Measurements from ENCODE around the gene HSP90AA1. TPM values are rescaled to one million over a fixed set of nuclear protein-coding genes. Genes with fewer than 3 reads are reported as not detected.

Gene HSP90AA1
- total RNA-seq, 2 donors from 2014 or later, result 423 to 540 TPM

- TF ChIP-seq POLR2AphosphoS5 (IDR thresholded peaks at IDR 0.05) (no peak), POLR2A (IDR thresholded peaks at IDR 0.05) (no peak)
- TF ChIP-seq, protein P1, sequence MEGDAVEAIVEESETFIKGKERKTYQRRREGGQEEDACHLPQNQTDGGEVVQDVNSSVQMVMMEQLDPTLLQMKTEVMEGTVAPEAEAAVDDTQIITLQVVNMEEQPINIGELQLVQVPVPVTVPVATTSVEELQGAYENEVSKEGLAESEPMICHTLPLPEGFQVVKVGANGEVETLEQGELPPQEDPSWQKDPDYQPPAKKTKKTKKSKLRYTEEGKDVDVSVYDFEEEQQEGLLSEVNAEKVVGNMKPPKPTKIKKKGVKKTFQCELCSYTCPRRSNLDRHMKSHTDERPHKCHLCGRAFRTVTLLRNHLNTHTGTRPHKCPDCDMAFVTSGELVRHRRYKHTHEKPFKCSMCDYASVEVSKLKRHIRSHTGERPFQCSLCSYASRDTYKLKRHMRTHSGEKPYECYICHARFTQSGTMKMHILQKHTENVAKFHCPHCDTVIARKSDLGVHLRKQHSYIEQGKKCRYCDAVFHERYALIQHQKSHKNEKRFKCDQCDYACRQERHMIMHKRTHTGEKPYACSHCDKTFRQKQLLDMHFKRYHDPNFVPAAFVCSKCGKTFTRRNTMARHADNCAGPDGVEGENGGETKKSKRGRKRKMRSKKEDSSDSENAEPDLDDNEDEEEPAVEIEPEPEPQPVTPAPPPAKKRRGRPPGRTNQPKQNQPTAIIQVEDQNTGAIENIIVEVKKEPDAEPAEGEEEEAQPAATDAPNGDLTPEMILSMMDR (IDR thresholded peaks at IDR 0.05), result no peak
- Histone ChIP-seq H3K9me3 (no peaks in the 10 kb centered on the region), H3K4me1 (replicated peaks) (peaks cover 5% of the 10 kb centered on the region), H3K27me3 (replicated peaks; ENCODE audit: insufficient read depth) (no peaks in the 10 kb centered on the region), H3K4me3 (no peak overlapping the region), H3K27ac (no peak overlapping the region), H3K36me3 (no peaks in the 10 kb centered on the region)
- intact Hi-C loops (cut with DNase I), result loop anchor here (10.0 kb wide), 1 partner anchor 389 kb away; no protein-coding TSS in a partner anchor
- 22% methylated on average over 7 of the region's 7 CpGs for WGBS
- peak; percentile 13 for DNase-seq (ENCODE audit: low spot score)
Measured at GRCh38 chr14:102094101-102094500, 7.3 kb upstream of the HSP90AA1 start.

GRCh38 chr14:102092806-102093205 lies 6.0 kb upstream of the HSP90AA1 start:
- 91% methylated on average over 10 of the region's 10 CpGs for WGBS
- H3K27me3 ChIP-seq (replicated peaks; ENCODE audit: insufficient read depth), result no peaks in the 10 kb centered on the region
- H3K9me3 ChIP-seq, result no peaks in the 10 kb centered on the region
- TF ChIP-seq, protein P1 (IDR thresholded peaks at IDR 0.05), result no peak
- TF ChIP-seq POLR2AphosphoS5 (IDR thresholded peaks at IDR 0.05), result no peak
- no peak for TF ChIP-seq POLR2A (IDR thresholded peaks at IDR 0.05)
- no peak overlapping the region for H3K27ac ChIP-seq
- no peak for DNase-seq (ENCODE audit: low spot score)
- H3K36me3 ChIP-seq, result no peaks in the 10 kb centered on the region
- peaks cover 5% of the 10 kb centered on the region for H3K4me1 ChIP-seq (replicated peaks)
- intact Hi-C loops (cut with DNase I), result loop anchor here (10.0 kb wide), 1 partner anchor 388 kb away; no protein-coding TSS in a partner anchor
- H3K4me3 ChIP-seq, result no peak overlapping the region

DNA sequence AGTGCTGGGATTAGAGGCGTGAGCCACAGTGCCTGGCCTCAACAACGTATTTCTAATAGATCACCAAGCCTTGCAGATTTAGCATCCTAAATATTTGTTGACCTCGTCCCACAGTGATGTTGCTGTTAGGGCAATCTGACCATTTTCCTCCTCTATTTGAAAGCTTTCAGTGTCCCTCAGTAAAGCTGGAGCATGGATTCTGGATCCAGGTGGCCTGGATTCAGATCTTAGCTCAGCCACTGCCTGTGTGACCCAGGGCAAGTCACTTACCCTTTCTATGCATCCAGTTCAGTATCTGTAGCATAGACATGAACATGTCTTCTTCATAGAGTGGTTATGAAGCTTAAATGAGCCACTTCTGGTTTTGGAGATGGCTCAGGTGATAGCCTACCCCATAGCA lies 3.9 kb upstream of the HSP90AA1 start:
- intact Hi-C loops (cut with DNase I), result loop anchor here (10.0 kb wide), 1 partner anchor 386 kb away; no protein-coding TSS in a partner anchor
- no peaks in the 10 kb centered on the region for H3K27me3 ChIP-seq (replicated peaks; ENCODE audit: insufficient read depth)
- H3K4me1 ChIP-seq (replicated peaks), result no peaks in the 10 kb centered on the region
- TF ChIP-seq, protein P1 (IDR thresholded peaks at IDR 0.05), result no peak
- TF ChIP-seq POLR2A (IDR thresholded peaks at IDR 0.05) (no peak), POLR2AphosphoS5 (IDR thresholded peaks at IDR 0.05) (no peak)
- H3K36me3 ChIP-seq, result no peaks in the 10 kb centered on the region
- no peaks in the 10 kb centered on the region for H3K9me3 ChIP-seq
- DNase-seq (ENCODE audit: low spot score), result no peak
- 91% methylated on average over 3 of the region's 3 CpGs for WGBS
- no peak overlapping the region for H3K27ac ChIP-seq
- H3K4me3 ChIP-seq, result no peak overlapping the region

DNA sequence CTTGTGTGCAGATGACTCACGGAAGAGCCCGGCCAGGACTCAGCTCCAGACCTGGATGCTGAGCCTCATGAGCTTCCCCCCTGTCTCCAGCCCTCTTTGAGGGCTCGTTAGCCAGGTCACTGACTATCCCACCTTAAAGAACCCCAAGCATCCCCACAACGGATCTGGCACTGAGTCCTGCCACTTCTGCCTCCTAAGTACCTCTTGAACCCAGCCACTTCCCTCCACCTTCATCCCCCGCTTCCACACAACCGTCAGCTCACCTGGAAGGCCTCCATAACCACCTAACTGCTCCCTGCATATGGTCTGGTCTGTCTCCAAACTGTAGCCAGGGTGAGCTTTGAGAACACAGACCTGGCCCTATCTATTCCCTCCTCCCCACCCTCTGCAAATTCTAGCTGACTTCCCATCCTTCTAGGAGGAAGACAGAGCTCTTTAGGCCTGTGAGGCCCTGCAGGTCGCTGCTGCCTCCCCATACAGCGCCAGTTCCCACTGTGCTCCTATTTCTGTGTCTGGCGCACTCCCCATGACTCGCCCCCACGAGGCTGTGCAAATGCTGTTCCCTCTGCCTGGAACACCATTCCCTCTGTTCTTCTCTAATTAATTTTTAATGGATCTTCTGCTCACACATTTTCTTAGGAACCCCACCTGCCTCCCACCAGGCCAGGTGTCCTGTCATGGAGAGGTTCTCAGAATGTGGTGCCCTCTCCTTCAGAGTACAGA lies 2.9 kb upstream of the HSP90AA1 start:
- H3K27me3 ChIP-seq (replicated peaks; ENCODE audit: insufficient read depth), result no peaks in the 10 kb centered on the region
- no peak overlapping the region for H3K27ac ChIP-seq
- intact Hi-C loops (cut with DNase I), result loop anchor here (5.0 to 10.0 kb wide), 5 partner anchors 37 to 385 kb away; partner anchors contain the start of genes DYNC1H1, PPP2R5C and ZNF839
- H3K4me3 ChIP-seq, result no peak overlapping the region
- DNase-seq (ENCODE audit: low spot score), result no peak
- H3K36me3 ChIP-seq, result no peaks in the 10 kb centered on the region
- no peaks in the 10 kb centered on the region for H3K4me1 ChIP-seq (replicated peaks)
- WGBS, result 91% methylated on average over 11 of the region's 11 CpGs
- TF ChIP-seq POLR2AphosphoS5 (IDR thresholded peaks at IDR 0.05), result no peak
- no peak for TF ChIP-seq POLR2A (IDR thresholded peaks at IDR 0.05)
- TF ChIP-seq, protein P1 (IDR thresholded peaks at IDR 0.05), result no peak
- no peaks in the 10 kb centered on the region for H3K9me3 ChIP-seq
